ENCODE data around the gene PRPS1L1. TPM values are rescaled to one million over a fixed set of nuclear protein-coding genes. Genes with fewer than 3 reads are reported as not detected.

PRPS1L1 gene
- under 1 TPM in 2 of 8 experiments, not detected in 6; 0.46 to 0.52 TPM for total RNA-seq

- 88 to 100% (median 93%) methylated on average over 4 to 17 of the region's 17 CpGs; no CpG with 5 or more reads in 4 of the 10 experiments for WGBS, 10 experiments
- H3K4me3 ChIP-seq: no peak within 1 kb of the TSS
- ATAC-seq (replicated peaks in 6 of 8): no peak
- no peaks in the 10 kb centered on the region for H3K4me1 ChIP-seq (replicated peaks in 1 of 2)
- H3K27ac ChIP-seq: no peak within 1 kb of the TSS
- in situ Hi-C loops (cut with MboI; ENCODE audit: low pct_unique_long_range_greater_than_20kb in 2 of 9, low sequenced_read_pairs in 9 of 9, unreplicated experiment in 9 of 9): no loop called here
These were observed at the start of gene PRPS1L1 for GRCh38 chr7:18027628-18028027. TSS of gene PRPS1L1 (minus strand) at chr7:18027846.

- no peak for ATAC-seq (replicated peaks in 6 of 8)
- in situ Hi-C loops (cut with MboI; ENCODE audit: low pct_unique_long_range_greater_than_20kb in 2 of 9, low sequenced_read_pairs in 9 of 9, unreplicated experiment in 9 of 9): no loop called here
- Histone ChIP-seq H3K27ac (no peak overlapping the region), H3K4me3 (no peak overlapping the region), H3K4me1 (replicated peaks in 1 of 2) (no peaks in the 10 kb centered on the region)
- WGBS, 10 experiments: 40 to 100% (median 88%) methylated on average over 1 of the region's 1 CpG; no CpG with 5 or more reads in 3 of the 10 experiments
These were observed 48.8 kb upstream of the PRPS1L1 start for GRCh38 chr7:18076461-18076860.

- Histone ChIP-seq H3K27ac (no peak overlapping the region), H3K4me3 (no peak overlapping the region), H3K4me1 (replicated peaks in 1 of 2) (no peaks in the 10 kb centered on the region)
- ATAC-seq (replicated peaks in 6 of 8): no peak
- in situ Hi-C loops (cut with MboI; ENCODE audit: low pct_unique_long_range_greater_than_20kb in 2 of 9, low sequenced_read_pairs in 9 of 9, unreplicated experiment in 9 of 9): no loop called here
- WGBS, 10 experiments: 0 to 100% (median 83%) methylated on average over 1 to 3 of the region's 3 CpGs; no CpG with 5 or more reads in 2 of the 10 experiments
These were observed 41.1 kb upstream of the PRPS1L1 start for GRCh38 chr7:18068745-18069144.

- in situ Hi-C loops (cut with MboI; ENCODE audit: low pct_unique_long_range_greater_than_20kb in 2 of 9, low sequenced_read_pairs in 9 of 9, unreplicated experiment in 9 of 9): no loop called here
- H3K4me1 ChIP-seq (replicated peaks in 1 of 2): no peaks in the 10 kb centered on the region
- WGBS, 10 experiments: 53 to 100% (median 93%) methylated on average over 1 to 6 of the region's 6 CpGs; no CpG with 5 or more reads in 2 of the 10 experiments
- peak in 3 of 8 experiments; percentile 17 to 80 (median 66) for ATAC-seq (replicated peaks in 6 of 8)
- no peak overlapping the region for H3K27ac ChIP-seq
- H3K4me3 ChIP-seq: no peak overlapping the region
These were observed 36.7 kb upstream of the PRPS1L1 start for GRCh38 chr7:18064242-18064838.

GRCh38 chr7:18063149-18063901 is 35.7 kb upstream of the PRPS1L1 start:
- Histone ChIP-seq H3K27ac (no peak overlapping the region), H3K4me3 (no peak overlapping the region), H3K4me1 (replicated peaks in 1 of 2) (no peaks in the 10 kb centered on the region)
- in situ Hi-C loops (cut with MboI; ENCODE audit: low pct_unique_long_range_greater_than_20kb in 2 of 9, low sequenced_read_pairs in 9 of 9, unreplicated experiment in 9 of 9): no loop called here
- peak in 3 of 8 experiments; percentile 34 to 87 (median 81) for ATAC-seq (replicated peaks in 6 of 8)
- 6 to 90% (median 70%) methylated on average over 2 to 5 of the region's 5 CpGs; no CpG with 5 or more reads in 1 of the 10 experiments for WGBS, 10 experiments

GRCh38 chr7:18059171-18059570 is 31.5 kb upstream of the PRPS1L1 start:
- H3K4me3 ChIP-seq: no peak overlapping the region
- H3K4me1 ChIP-seq (replicated peaks in 1 of 2): no peaks in the 10 kb centered on the region
- peak in 5 of 8 experiments; percentile 32 to 97 (median 43) for ATAC-seq (replicated peaks in 6 of 8)
- 60 to 90% (median 83%) methylated on average over 1 to 4 of the region's 4 CpGs; no CpG with 5 or more reads in 2 of the 10 experiments for WGBS, 10 experiments
- no peak overlapping the region for H3K27ac ChIP-seq
- in situ Hi-C loops (cut with MboI; ENCODE audit: low pct_unique_long_range_greater_than_20kb in 2 of 9, low sequenced_read_pairs in 9 of 9, unreplicated experiment in 9 of 9): no loop called here

- Histone ChIP-seq H3K4me1 (replicated peaks in 1 of 2) (no peaks in the 10 kb centered on the region), H3K4me3 (no peak overlapping the region), H3K27ac (no peak overlapping the region)
- ATAC-seq (replicated peaks in 6 of 8): no peak
- WGBS, 10 experiments: 41 to 100% (median 90%) methylated on average over 2 of the region's 2 CpGs; no CpG with 5 or more reads in 2 of the 10 experiments
- in situ Hi-C loops (cut with MboI; ENCODE audit: low pct_unique_long_range_greater_than_20kb in 2 of 9, low sequenced_read_pairs in 9 of 9, unreplicated experiment in 9 of 9): no loop called here
These were observed 26.3 kb upstream of the PRPS1L1 start for GRCh38 chr7:18053941-18054340.

GRCh38 chr7:18053177-18053928 is 25.7 kb upstream of the PRPS1L1 start:
- no peak overlapping the region for H3K27ac ChIP-seq
- no peak for ATAC-seq (replicated peaks in 6 of 8)
- 17 to 100% (median 44%) methylated on average over 1 to 2 of the region's 2 CpGs; no CpG with 5 or more reads in 1 of the 10 experiments for WGBS, 10 experiments
- no peak overlapping the region for H3K4me3 ChIP-seq
- in situ Hi-C loops (cut with MboI; ENCODE audit: low pct_unique_long_range_greater_than_20kb in 2 of 9, low sequenced_read_pairs in 9 of 9, unreplicated experiment in 9 of 9): no loop called here
- no peaks in the 10 kb centered on the region for H3K4me1 ChIP-seq (replicated peaks in 1 of 2)

- 36 to 100% (median 76%) methylated on average over 1 to 4 of the region's 4 CpGs for WGBS, 10 experiments
- ATAC-seq (replicated peaks in 6 of 8): no peak
These were observed 21.6 kb upstream of the PRPS1L1 start for GRCh38 chr7:18049262-18049661.

GRCh38 chr7:18046601-18047000 is 19.0 kb upstream of the PRPS1L1 start:
- no peak for ATAC-seq (replicated peaks in 6 of 8)
- no peak overlapping the region for H3K4me3 ChIP-seq
- H3K27ac ChIP-seq: no peak overlapping the region
- 40 to 89% (median 73%) methylated on average over 1 of the region's 1 CpG; no CpG with 5 or more reads in 2 of the 10 experiments for WGBS, 10 experiments
- H3K4me1 ChIP-seq (replicated peaks in 1 of 2): no peaks in the 10 kb centered on the region
- in situ Hi-C loops (cut with MboI; ENCODE audit: low pct_unique_long_range_greater_than_20kb in 2 of 9, low sequenced_read_pairs in 9 of 9, unreplicated experiment in 9 of 9): no loop called here

More at GRCh38 chr7:18049262-18049661, 21.6 kb upstream of the PRPS1L1 start:
- in situ Hi-C loops (cut with MboI; ENCODE audit: low pct_unique_long_range_greater_than_20kb in 2 of 9, low sequenced_read_pairs in 9 of 9, unreplicated experiment in 9 of 9): no loop called here
- Histone ChIP-seq H3K27ac (no peak overlapping the region), H3K4me1 (replicated peaks in 1 of 2) (no peaks in the 10 kb centered on the region), H3K4me3 (no peak overlapping the region)

GRCh38 chr7:18045171-18045570 is 17.5 kb upstream of the PRPS1L1 start:
- ATAC-seq (replicated peaks in 6 of 8): no peak
- in situ Hi-C loops (cut with MboI; ENCODE audit: low pct_unique_long_range_greater_than_20kb in 2 of 9, low sequenced_read_pairs in 9 of 9, unreplicated experiment in 9 of 9): no loop called here
- Histone ChIP-seq H3K4me1 (replicated peaks in 1 of 2) (no peaks in the 10 kb centered on the region), H3K27ac (no peak overlapping the region), H3K4me3 (no peak overlapping the region)
- WGBS, 10 experiments: 50 to 100% (median 89%) methylated on average over 2 to 3 of the region's 3 CpGs; no CpG with 5 or more reads in 2 of the 10 experiments

- ATAC-seq (replicated peaks in 6 of 8): no peak
- in situ Hi-C loops (cut with MboI; ENCODE audit: low pct_unique_long_range_greater_than_20kb in 2 of 9, low sequenced_read_pairs in 9 of 9, unreplicated experiment in 9 of 9): no loop called here
- no peak overlapping the region for H3K4me3 ChIP-seq
- H3K4me1 ChIP-seq (replicated peaks in 1 of 2): no peaks in the 10 kb centered on the region
- H3K27ac ChIP-seq: no peak overlapping the region
These were observed 13.5 kb upstream of the PRPS1L1 start for GRCh38 chr7:18041191-18041590.

- H3K27ac ChIP-seq: no peak overlapping the region
- no peak overlapping the region for H3K4me3 ChIP-seq
- peak in 1 of 8 experiments; percentile 39 for ATAC-seq (replicated peaks in 6 of 8)
- in situ Hi-C loops (cut with MboI; ENCODE audit: low pct_unique_long_range_greater_than_20kb in 2 of 9, low sequenced_read_pairs in 9 of 9, unreplicated experiment in 9 of 9): no loop called here
- WGBS, 10 experiments: 47 to 91% (median 82%) methylated on average over 2 to 5 of the region's 5 CpGs
- H3K4me1 ChIP-seq (replicated peaks in 1 of 2): no peaks in the 10 kb centered on the region
These were observed 12.6 kb upstream of the PRPS1L1 start for GRCh38 chr7:18040196-18040595.

Data from motor neuron (in vitro differentiated cells).